Urinary bladder (tissue), 4 donors: ENCODE results near the gene CNKSR3. TPM values are rescaled to one million over a fixed set of nuclear protein-coding genes. Genes with fewer than 3 reads are reported as not detected.

Experiments used
- DNase-seq: peaks from one replicate; pipeline ENCODE4 v3.0.0-alpha.2; 2015; ENCODE audit errors: extremely low spot score
- H3K27ac ChIP-seq: one replicate; pipeline ENCODE4 v1.5.1; 2013; ENCODE audit warnings: low read depth, mild to moderate bottlenecking, moderate library complexity
- H3K36me3 ChIP-seq: one replicate; pipeline ENCODE4 v1.6.1; 2013; ENCODE audit warnings: mild to moderate bottlenecking, moderate library complexity; ENCODE audit not compliant: insufficient read depth
- H3K4me1 ChIP-seq: one replicate; pipeline ENCODE4 v1.6.1; 2013; ENCODE audit warnings: mild to moderate bottlenecking, moderate library complexity; ENCODE audit not compliant: insufficient read depth
- H3K4me3 ChIP-seq: one replicate; pipeline ENCODE4 v1.5.1; 2013; ENCODE audit warnings: low read depth, low read length
- WGBS: extraction: QIAGEN DNeasy Blood & Tissue Kit; methylation state at CpG from one replicate; pipeline ENCODE4 v1.1.7; 2013; 5-methylcytosine and 5-hydroxymethylcytosine counted together
- polyA plus RNA-seq: library from polyadenylated mRNA; stranded (reverse); fragments of 200-250 nt; gene quantifications from one replicate; pipeline ENCODE4 v1.2.3, GENCODE V29; 2013
- total RNA-seq: library from RNA; depleted of rRNA; stranded (reverse); fragments of >200 nt; gene quantifications from one replicate; pipeline ENCODE4 v1.2.3, GENCODE V29; 2014
- donor health status: healthy with polysubstance abuse.
- donor health status: healthy.

CNKSR3 gene
- total and polyA plus RNA-seq, 2 donors, result 12.9 to 20.9 TPM

DNA sequence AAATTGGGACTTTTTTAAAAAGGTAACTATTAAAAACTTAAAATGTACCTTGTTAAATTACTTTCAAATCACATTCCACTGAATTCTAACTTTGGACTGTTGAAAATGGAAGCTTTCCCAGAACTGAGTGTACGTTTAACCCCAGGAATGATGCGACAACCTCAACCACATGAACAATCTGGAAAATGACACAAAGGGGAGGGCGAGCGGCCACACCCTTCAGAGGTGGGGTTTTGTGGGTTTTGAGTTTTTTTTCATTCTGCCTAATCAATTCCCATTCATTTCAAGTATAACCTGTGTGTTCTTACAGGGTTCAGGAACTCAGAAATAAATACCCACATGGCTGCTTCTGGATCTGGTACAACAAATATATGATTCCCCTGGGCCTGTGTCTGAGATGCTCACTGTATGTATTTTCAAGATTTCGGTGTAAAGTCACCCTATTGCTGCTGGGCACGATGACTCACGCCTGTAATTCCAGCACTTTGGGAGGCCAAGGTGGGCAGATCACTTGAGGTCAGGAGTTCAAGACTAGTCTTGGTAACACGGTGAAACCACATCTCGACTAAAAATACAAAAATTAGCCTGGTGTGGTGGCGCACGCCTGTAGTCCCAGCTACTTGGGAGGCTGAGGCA lies 21.6 kb downstream of the CNKSR3 start:
- no peaks in the 10 kb centered on the region for H3K4me1 ChIP-seq
- no peaks in the 10 kb centered on the region for H3K36me3 ChIP-seq
- H3K4me3 ChIP-seq, result no peak overlapping the region
- no peak for DNase-seq
- WGBS, result 85% methylated on average over 11 of the region's 11 CpGs
- H3K27ac ChIP-seq, result no peak overlapping the region

DNA sequence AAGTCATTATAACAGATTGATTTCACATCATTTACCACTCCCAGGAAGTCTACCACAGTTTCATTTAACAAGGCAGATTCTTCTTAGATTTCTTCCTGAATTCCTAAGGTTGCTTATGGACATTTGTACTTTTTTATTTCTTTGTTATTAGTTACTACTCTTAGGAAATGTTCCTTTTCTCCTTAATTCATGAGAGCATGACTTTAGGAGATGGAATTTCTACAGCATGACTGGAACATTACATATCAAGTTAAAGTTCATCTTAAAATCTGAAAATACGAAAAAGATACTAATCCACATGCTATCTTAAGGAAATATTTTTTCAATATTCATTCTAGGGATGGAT lies 22.3 kb downstream of the CNKSR3 start:
- Histone ChIP-seq H3K27ac (no peak overlapping the region), H3K4me3 (no peak overlapping the region), H3K4me1 (no peaks in the 10 kb centered on the region), H3K36me3 (no peaks in the 10 kb centered on the region)
- 85% methylated on average over 1 of the region's 1 CpG for WGBS
- no peak for DNase-seq

DNA sequence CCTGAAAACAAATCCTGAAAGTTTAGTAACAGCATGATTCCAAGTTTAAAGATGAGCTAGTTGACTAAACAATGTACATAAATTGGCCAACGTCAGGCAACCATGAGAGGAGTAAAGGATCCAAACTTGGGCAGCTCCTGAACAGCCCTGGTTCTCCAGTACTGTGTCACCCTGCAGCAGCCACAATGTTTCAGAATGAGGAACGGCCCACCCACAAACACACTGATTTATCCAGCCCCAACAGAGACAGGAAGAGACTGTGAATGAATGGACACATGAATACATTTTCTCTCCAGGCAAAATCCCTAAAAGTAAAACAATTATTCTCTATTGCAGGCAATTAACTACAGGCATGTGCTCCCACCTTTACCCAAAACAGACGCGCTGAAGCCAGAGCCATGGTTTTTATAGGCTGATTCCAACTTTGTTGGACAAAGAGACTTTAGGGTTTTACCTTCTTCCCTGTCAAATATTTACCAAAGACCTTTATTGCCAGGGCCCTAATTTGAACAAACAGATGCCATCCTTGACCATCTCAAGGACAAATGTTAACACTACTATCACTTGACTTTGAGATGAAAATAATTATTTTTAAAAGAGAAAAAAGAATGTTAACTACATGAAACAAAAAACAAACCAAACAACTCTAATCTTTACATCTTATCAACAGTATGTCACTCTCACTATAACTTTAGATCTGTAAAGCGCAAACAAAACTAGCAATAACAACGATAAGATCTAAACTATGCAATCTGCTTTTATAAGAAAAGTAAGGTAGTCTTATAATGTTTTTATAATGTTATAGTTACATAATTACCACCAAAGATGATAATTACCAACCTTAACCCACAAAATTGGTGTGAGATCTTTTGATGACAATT lies 22.9 kb downstream of the CNKSR3 start:
- no peak for DNase-seq
- H3K4me3 ChIP-seq, result no peak overlapping the region
- no peaks in the 10 kb centered on the region for H3K36me3 ChIP-seq
- no peaks in the 10 kb centered on the region for H3K4me1 ChIP-seq
- WGBS, result 43% methylated on average over 6 of the region's 6 CpGs
- H3K27ac ChIP-seq, result no peak overlapping the region

DNA sequence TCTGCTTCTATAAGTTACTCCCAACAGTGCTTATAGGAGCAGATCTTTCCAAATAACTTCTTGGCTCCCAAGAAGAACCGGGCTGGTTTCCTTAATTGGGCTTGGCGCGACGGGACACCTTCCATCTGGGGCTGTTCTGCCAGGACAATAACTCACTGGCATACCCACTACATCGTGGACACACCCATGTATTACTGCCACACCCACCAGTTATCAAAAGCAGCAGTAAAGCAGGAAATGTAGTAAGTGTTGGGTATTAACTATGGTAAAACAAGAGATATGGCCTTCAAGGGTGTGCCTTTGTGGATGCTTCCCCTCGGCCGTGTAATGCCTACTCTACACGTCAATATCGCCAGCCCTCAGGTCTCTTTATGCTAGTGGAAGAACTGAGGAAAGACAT lies 24.7 kb downstream of the CNKSR3 start:
- DNase-seq, result no peak
- 59% methylated on average over 9 of the region's 9 CpGs for WGBS
- no peak overlapping the region for H3K4me3 ChIP-seq
- H3K36me3 ChIP-seq, result no peaks in the 10 kb centered on the region
- H3K27ac ChIP-seq, result no peak overlapping the region
- no peaks in the 10 kb centered on the region for H3K4me1 ChIP-seq

DNA sequence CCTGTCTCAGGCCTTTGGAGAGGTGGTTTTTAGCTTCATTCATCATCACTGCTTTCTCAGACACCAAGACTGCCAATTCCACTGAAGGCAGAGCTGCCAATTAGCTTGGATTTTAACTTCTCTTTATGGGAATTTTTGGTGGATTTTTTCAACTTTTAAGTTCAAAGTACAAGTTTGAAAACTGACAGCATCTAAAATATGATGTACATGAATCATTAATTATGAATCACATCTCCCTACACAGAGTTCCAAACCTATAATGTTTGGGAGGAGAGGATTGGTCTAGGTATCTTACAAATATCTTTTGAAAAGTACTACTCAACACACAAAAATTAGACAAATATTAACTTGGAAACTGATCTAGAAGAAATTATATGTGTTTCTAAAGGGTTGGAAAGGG lies 25.5 kb downstream of the CNKSR3 start:
- H3K27ac ChIP-seq, result no peak overlapping the region
- H3K4me3 ChIP-seq, result no peak overlapping the region
- no peak for DNase-seq
- H3K4me1 ChIP-seq, result no peaks in the 10 kb centered on the region
- no peaks in the 10 kb centered on the region for H3K36me3 ChIP-seq

DNA sequence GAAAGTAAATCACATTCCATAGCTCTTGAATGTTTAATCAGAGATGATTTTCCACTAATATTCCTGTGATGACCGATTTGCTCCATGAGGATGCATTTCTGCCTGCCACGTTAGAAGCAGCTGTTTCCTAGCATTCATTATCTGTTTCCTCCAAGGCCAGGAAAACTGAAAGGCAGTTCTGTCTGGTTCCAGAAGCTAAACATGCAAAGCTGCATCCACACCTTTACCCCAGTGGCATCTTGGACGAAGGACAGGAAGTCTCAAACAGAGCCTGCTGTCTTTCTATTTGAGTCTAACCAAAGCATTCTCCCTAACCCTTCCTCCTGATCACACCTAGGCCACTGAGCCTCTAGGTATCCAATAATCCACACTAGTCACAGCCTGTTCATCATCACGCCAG lies 27.6 kb downstream of the CNKSR3 start:
- Histone ChIP-seq H3K4me1 (peaks cover 3% of the 10 kb centered on the region), H3K27ac (no peak overlapping the region), H3K4me3 (no peak overlapping the region), H3K36me3 (no peaks in the 10 kb centered on the region)
- WGBS, result 26% methylated on average over 4 of the region's 4 CpGs
- DNase-seq, result no peak

DNA sequence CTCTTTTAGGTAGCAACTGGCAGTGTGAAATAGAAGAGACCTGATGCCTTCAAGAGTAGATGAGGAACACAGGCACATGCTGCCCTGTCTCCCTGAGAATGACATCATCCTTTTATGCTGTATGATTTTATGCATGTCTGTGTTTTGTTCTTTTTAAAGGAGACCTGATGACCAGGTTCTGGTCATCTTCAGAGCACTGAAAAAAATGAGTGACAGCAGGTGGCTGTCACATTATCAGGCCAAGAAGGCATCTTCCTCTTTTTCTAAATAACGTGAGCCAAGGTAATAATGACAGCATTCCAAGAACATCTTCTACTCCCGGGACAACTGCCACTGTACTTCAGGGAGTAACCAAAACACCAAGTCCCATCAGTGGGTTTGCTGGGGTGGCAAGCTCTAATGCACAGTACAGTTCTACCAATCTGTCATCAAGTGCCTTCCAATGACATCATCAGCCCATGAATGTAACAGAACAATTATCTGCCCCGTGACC lies 28.9 kb downstream of the CNKSR3 start:
- Histone ChIP-seq H3K36me3 (no peaks in the 10 kb centered on the region), H3K27ac (no peak overlapping the region), H3K4me1 (peaks cover 3% of the 10 kb centered on the region), H3K4me3 (no peak overlapping the region)
- 58% methylated on average over 3 of the region's 3 CpGs for WGBS
- DNase-seq, result no peak

DNA sequence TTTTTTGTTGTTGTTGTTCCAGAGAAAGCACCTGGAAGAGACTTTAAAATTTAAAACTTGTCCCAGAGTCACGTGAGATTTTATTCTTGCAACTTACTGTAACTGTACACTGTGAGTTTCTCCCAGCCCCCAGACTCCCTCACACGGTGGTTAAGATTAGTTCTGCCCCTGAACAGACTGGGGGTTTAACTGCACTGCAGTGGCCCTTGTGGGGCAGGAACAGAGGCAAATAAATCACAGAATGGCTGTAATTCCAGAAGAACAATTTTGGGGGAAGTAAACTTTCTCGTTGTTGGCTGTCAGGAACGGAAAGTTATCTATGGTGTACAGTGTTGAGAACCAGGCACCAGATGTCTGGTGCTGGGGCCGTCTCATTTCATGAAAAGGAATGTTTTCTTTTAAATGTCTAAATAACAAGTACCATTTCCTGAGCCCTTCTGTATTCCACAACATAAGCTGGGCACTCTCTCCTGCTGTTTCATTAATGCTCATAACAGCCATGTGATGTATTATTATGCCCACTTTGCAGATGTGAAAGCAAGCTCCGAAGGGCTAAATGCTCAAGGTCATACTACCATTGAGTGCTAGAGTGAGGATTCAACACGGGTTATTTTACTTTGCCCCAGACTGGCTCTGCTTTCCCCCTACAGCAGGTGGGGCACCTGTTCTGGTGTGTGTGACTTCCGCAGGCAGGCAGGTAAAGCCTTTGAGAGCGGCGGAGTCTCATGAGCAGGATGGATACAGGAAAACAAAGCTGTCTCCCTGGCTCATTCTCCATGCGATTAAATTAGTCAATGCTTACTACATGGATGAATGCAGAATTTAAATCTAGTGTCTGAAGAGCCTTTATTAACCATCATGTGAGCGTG lies 30.5 kb downstream of the CNKSR3 start:
- no peaks in the 10 kb centered on the region for H3K36me3 ChIP-seq
- no peak overlapping the region for H3K4me3 ChIP-seq
- H3K4me1 ChIP-seq, result peaks cover 3% of the 10 kb centered on the region
- no peak for DNase-seq
- H3K27ac ChIP-seq, result no peak overlapping the region
- 57% methylated on average over 12 of the region's 12 CpGs for WGBS

DNA sequence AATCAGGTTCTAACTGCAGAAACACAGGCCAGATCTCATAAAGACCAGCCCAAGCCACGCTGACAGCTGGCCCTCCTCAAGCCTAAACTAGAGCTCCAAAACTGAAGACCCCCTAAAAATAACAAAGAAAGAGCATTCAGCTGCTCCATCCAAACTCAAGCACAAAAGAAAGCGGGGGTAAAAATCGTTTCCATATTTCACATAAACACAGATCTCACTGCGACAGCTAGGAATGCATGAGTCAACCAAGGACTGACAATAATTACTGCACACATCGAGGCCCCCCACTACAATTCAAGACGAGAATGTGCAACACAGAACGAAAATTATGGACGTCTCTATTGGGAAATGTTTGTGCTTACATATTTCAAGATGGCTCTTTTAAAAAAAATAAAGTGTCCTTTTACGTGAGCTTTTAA lies 31.1 kb downstream of the CNKSR3 start:
- WGBS, result 20% methylated on average over 9 of the region's 9 CpGs
- no peak overlapping the region for H3K27ac ChIP-seq
- H3K36me3 ChIP-seq, result no peaks in the 10 kb centered on the region
- peaks cover 3% of the 10 kb centered on the region for H3K4me1 ChIP-seq
- H3K4me3 ChIP-seq, result no peak overlapping the region
- no peak for DNase-seq

DNA sequence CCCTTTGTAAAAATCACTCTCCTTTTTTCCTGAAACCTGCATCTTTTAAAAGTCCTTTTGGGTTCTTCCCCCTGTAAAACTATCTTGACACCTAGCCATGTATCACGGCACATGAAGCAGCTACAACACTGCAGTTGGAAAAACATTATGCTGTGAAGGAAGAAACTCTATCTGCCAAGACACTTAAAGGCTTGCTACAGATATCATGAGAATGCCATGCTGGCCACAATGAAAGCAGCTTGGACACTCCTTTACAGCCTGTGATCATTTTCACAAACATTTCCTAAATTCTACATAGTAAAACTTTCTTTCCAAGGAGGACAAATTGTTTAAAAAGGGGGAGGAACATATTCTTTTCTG lies 31.8 kb downstream of the CNKSR3 start:
- Histone ChIP-seq H3K27ac (no peak overlapping the region), H3K36me3 (no peaks in the 10 kb centered on the region), H3K4me1 (peaks cover 3% of the 10 kb centered on the region), H3K4me3 (no peak overlapping the region)
- no peak for DNase-seq
- WGBS, result 30% methylated on average over 1 of the region's 1 CpG

DNA sequence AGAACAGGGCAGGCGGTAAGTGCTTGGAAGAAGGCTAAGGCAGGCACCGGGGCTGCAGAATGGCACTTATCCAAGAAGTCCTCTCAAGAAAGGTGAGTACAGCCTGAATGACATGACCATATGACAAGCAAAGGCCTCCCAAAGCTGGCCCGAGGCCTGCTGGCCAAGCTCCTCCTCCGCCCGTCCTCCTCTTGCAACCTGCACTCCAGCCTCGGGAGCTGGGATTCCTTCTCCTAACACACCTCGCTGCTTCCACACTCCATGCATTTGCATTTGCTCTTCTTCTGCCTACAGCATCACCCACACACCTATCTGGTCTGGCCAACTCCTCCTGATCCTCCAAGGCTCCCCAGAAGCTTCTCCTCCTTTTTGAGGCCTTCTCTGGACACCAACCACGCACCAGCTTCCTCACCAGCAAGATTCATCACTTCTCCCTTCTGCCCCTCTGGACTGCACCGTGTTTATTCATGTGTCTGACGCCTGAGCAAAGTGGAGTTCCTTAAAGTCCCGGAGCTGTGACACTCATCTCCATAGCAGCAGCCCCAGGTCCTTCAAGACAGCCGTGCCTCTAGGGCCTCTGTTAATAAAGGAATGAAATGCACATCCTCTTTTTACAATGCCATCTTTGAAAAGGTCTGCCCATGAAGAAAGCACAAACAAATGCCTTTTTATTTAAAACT lies 32.3 kb downstream of the CNKSR3 start:
- Histone ChIP-seq H3K27ac (no peak overlapping the region), H3K4me3 (no peak overlapping the region), H3K36me3 (no peaks in the 10 kb centered on the region), H3K4me1 (peaks cover 3% of the 10 kb centered on the region)
- DNase-seq, result no peak
- WGBS, result 45% methylated on average over 12 of the region's 12 CpGs

DNA sequence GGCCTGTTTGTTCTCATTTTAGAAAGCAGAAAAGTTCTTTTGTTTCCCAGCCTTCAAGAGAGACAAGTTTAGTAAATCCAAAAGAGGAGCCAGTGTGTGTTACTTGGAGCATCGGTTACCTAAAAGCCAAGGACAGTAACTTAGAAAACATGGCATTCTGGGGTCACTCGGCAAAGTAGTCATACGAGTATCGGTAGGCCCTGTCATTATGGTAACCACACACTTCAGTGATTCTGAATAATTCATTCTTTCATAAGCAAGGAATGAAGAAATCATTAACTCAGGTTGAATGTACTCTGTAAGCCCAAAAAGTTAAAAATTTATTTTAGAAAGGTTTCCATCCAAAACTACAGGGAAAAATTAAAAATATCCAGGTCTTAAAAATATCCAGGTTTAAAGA lies 34.0 kb downstream of the CNKSR3 start:
- Histone ChIP-seq H3K27ac (no peak overlapping the region), H3K36me3 (no peaks in the 10 kb centered on the region), H3K4me1 (peaks cover 3% of the 10 kb centered on the region), H3K4me3 (no peak overlapping the region)
- WGBS, result 94% methylated on average over 4 of the region's 4 CpGs
- DNase-seq, result no peak

DNA sequence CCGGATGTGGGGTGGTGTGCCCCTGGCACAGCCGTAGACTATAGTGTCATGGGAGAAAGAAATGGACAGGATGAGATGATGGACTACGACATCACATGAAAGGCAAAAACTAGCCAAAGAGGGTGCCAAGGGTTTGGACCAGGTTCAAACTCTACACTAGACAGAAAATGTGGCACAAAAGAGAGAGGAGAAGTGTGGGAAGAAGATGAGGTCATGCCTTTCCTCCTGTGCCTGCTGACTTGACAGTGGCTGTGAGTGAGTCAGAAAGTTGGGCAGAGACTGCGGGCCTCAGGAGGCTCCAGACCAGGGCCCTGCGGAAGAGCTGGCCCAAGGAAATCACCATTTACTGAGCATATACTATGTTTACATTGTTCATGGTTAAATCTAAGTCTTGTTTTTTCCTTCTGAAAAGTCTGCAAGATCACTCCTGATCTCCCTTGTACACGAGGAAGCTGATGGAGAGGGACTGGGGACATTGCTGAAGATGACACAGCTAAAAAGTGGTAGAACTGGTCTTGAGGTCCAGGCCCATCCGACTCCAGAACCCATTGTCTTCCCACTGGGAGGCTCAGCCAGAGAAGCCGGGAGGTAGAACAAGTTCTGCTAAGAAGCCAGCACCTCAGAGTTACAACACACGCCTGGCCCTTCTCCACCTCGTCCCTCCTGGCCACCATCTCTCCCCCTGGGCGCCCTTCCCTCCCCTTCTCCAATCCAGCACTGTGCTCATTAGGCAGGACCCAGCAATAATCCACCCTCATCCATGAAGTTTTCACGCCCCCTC lies 35.6 kb downstream of the CNKSR3 start:
- no peak overlapping the region for H3K4me3 ChIP-seq
- 87% methylated on average over 12 of the region's 12 CpGs for WGBS
- no peaks in the 10 kb centered on the region for H3K36me3 ChIP-seq
- H3K4me1 ChIP-seq, result peaks cover 2% of the 10 kb centered on the region
- no peak overlapping the region for H3K27ac ChIP-seq
- no peak for DNase-seq
